Stimulated activated naive CD8-positive, alpha-beta T cell treated with anti-CD3 and anti-CD28 coated beads, Interleukin-15, amount 100 ng/mL, for 72 hours (primary cell): ENCODE measurements around the gene ZC3H7B.
"Not testable (repeated sequence)": the region's sequence is repeated elsewhere in the genome, so short reads cannot be mapped to it uniquely, and the experiment has no call there.

ENCODE experiments used
- ATAC-seq: fragments of 150-1000 bp; cut with Tn5 transposase; 2 replicates; pipeline ENCODE4 v1.10.0; 2021; ENCODE audit warnings: mild to moderate bottlenecking, moderate library complexity
- DNase-seq, 2 donors: peaks; one replicate each; pipeline ENCODE4 v3.0.0; 2021 to 2022
- H3K27ac Mint-ChIP-seq, 2 donors: one replicate each; pipeline ENCODE4 v1.8.0; 2022; ENCODE audit warnings: mild to moderate bottlenecking in 2 of 2, mixed read lengths in 2 of 2, moderate library complexity in 2 of 2
- H3K27me3 Mint-ChIP-seq: one replicate; pipeline ENCODE4 v1.8.0; 2022; ENCODE audit warnings: mixed read lengths
- H3K4me1 Mint-ChIP-seq: one replicate; pipeline ENCODE4 v1.8.0; 2022; ENCODE audit warnings: mild to moderate bottlenecking, mixed read lengths
- H3K4me3 Mint-ChIP-seq, 2 donors: one replicate each; pipeline ENCODE4 v1.8.0; 2022; ENCODE audit warnings: mild to moderate bottlenecking in 2 of 2, mixed read lengths in 2 of 2, moderate library complexity in 1 of 2
- H3K9me3 Mint-ChIP-seq, 2 donors: one replicate each; pipeline ENCODE4 v1.8.0; 2022; ENCODE audit warnings: mixed read lengths in 2 of 2

ZC3H7B gene

DNA sequence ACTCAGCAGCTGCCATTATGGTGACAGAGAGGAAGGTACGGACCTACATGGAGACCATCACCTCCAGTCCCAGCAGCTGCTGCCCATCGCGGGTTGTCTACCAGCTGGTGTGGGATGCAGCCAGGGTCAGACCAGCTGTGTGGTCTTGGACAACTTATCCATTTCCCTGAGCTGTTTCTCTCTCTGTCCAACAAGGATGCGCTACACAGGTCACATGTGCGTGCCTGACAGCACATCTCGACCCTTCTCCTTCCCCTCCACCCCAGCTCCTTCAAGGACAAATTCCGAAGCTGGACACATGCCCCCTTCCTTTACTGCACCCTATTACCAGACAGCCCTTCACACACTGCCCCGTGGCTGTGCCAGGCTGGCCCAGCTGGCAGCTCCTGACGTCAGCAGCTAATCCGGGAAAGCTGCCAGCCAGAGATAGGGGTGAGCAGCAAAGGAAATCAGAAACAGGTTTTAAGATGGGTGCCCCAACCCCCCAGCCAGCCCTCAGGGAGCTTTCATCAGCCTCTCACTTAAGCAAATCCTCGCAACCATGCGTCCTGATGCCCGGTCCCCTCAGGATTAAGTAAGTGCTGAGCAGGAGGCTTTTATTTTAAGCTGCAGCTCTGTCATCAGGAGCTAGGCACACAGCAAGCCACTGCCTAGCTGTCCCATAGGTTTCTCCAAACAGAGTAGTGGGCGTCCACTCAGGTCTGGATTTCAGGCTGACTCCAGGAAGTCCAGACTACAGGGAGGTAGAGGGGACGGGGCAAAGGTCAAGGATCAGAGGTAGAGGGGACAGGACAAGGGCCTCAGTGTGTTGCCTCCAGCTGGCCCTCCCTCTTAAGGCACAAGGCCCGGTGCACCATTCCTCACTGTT, 100.7 kb downstream of the ZC3H7B start:
- peaks cover 31% of the 10 kb centered on the region for H3K4me1 Mint-ChIP-seq
- ATAC-seq (no peak), DNase-seq (no peak)
- H3K4me3 Mint-ChIP-seq, result no peak overlapping the region
- H3K27me3 Mint-ChIP-seq, result no peaks in the 10 kb centered on the region
- H3K9me3 Mint-ChIP-seq, result no peaks in the 10 kb centered on the region
- H3K27ac Mint-ChIP-seq, result peak overlapping the region in 1 of 2 donors; percentile 1

GRCh38 chr22:41402851-41403250, 101.5 kb downstream of the ZC3H7B start:
- not testable (repeated sequence) for DNase-seq, H3K9me3 Mint-ChIP-seq, H3K4me3 Mint-ChIP-seq, H3K27ac Mint-ChIP-seq, ATAC-seq, H3K27me3 Mint-ChIP-seq
- peaks cover 31% of the 10 kb centered on the region for H3K4me1 Mint-ChIP-seq

- Mint-ChIP-seq H3K27me3 (no peaks in the 10 kb centered on the region), H3K27ac (no peak overlapping the region), H3K4me3 (peak overlapping the region; percentile 8 to 28), H3K9me3 (no peaks in the 10 kb centered on the region), H3K4me1 (peaks cover 31% of the 10 kb centered on the region)
- DNase-seq, result peak; percentile 87 to 91
- ATAC-seq, result peak; percentile 99
These were observed 102.4 kb downstream of the ZC3H7B start for GRCh38 chr22:41403532-41404318.

- Mint-ChIP-seq H3K27ac (peak overlapping the region; percentile 89 to 93), H3K27me3 (no peaks in the 10 kb centered on the region), H3K4me3 (peak overlapping the region; percentile 62 to 72), H3K4me1 (peaks cover 40% of the 10 kb centered on the region), H3K9me3 (no peaks in the 10 kb centered on the region)
- DNase-seq, result peak; percentile 49 to 61
- ATAC-seq, result peak; percentile 62
These were observed 104.3 kb downstream of the ZC3H7B start for GRCh38 chr22:41405588-41405987.

- H3K9me3 Mint-ChIP-seq, result no peaks in the 10 kb centered on the region
- no peak for ATAC-seq
- no peak for DNase-seq
- H3K27me3 Mint-ChIP-seq, result no peaks in the 10 kb centered on the region
- peak overlapping the region; percentile 44 to 71 for H3K4me3 Mint-ChIP-seq
- peak overlapping the region; percentile 7 to 89 for H3K27ac Mint-ChIP-seq
- peaks cover 48% of the 10 kb centered on the region for H3K4me1 Mint-ChIP-seq
These were observed 105.1 kb downstream of the ZC3H7B start for GRCh38 chr22:41406410-41406809.

DNA sequence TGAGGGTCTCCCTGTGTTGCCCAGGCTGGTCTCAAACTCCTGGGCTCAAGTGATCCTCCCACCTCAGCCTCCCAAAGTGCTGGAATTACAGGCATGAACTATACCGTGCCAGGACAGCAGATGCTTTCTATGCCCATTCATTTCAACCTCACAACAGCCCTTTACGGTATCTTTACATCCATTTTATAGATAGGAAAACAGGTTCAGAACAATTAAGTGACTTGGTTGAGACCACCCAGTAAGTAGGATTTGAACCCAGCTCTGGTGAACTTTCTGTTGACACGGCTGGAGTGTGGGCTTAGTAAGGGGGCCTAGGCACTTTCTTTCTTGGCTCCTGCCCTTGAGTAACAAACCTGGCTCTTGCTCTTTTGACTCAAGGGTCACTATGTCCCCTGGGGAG, 106.1 kb downstream of the ZC3H7B start:
- no peaks in the 10 kb centered on the region for H3K27me3 Mint-ChIP-seq

GRCh38 chr22:41408665-41409064, 107.3 kb downstream of the ZC3H7B start:
- ATAC-seq (no peak), DNase-seq (no peak)
- Mint-ChIP-seq H3K9me3 (no peaks in the 10 kb centered on the region), H3K4me3 (no peak overlapping the region), H3K27ac (no peak overlapping the region), H3K27me3 (no peaks in the 10 kb centered on the region), H3K4me1 (peaks cover 58% of the 10 kb centered on the region)

More for the DNA sequence above, 106.1 kb downstream of the ZC3H7B start:
- Mint-ChIP-seq H3K4me1 (peaks cover 58% of the 10 kb centered on the region), H3K4me3 (no peak overlapping the region), H3K27ac (peak overlapping the region in 1 of 2 donors; percentile 48), H3K9me3 (no peaks in the 10 kb centered on the region)
- DNase-seq, result no peak
- no peak for ATAC-seq
